Colonic mucosa (tissue), 4 donors: ENCODE data around the gene KPNA6. TPM values are rescaled to one million over a fixed set of nuclear protein-coding genes. Genes with fewer than 3 reads are reported as not detected.

Experiments used
- DNase-seq: peaks from one replicate; pipeline ENCODE4 v3.0.0-alpha.2; 2020
- H3K27ac ChIP-seq: fragments of 200-600 bp; one replicate; pipeline ENCODE4 v1.8.0; 2021
- H3K27me3 ChIP-seq: fragments of 200-600 bp; one replicate; pipeline ENCODE4 v1.8.0; 2021
- H3K36me3 ChIP-seq: fragments of 200-600 bp; one replicate; pipeline ENCODE4 v1.8.0; 2021
- H3K4me1 ChIP-seq: fragments of 200-600 bp; one replicate; pipeline ENCODE4 v1.8.0; 2021; ENCODE audit warnings: mild to moderate bottlenecking
- H3K4me3 ChIP-seq: fragments of 200-600 bp; one replicate; pipeline ENCODE4 v1.8.0; 2021
- H3K9ac ChIP-seq, 2 donors: one replicate each; pipeline ENCODE4 v1.7.0; 2013; ENCODE audit warnings: control low read depth in 2 of 2, low read depth in 2 of 2, low read length in 2 of 2
- H3K9me3 ChIP-seq: fragments of 200-600 bp; one replicate; pipeline ENCODE4 v1.8.0; 2021
- CTCF ChIP-seq: fragments of 200-600 bp; IDR thresholded peaks from one replicate; pipeline ENCODE4 v1.8.0; 2022; ENCODE audit warnings: antibody characterized with exemption, mild to moderate bottlenecking
- intact Hi-C: fragments of 100-400 bp; cut with DNase I; formaldehyde crosslinking; loops from one replicate; pipeline ENCODE4 v1.14.1; 2022
- total RNA-seq, 2 donors: library from RNA; stranded (reverse); fragmentation: NEBNext Ultra II Directional in 1 of 2; extraction: Animal tissue kit (Norgen Biotek cat#: 25700) in 1 of 2; gene quantifications; one replicate each; pipeline ENCODE4 v1.2.1, GENCODE V29; 2021
- donor health status: healthy.
- donor health status: DM: no; HTN: no; CAD: no.
- donor health status: DM: no; HTN: no; CAD: no.

KPNA6 gene
- total RNA-seq, 2 donors from 2014 or later: 56.7 to 66.9 TPM

GRCh38 chr1:32187850-32188249 lies 80.0 kb downstream of the KPNA6 start:
- Histone ChIP-seq H3K4me3 (no peak overlapping the region), H3K9ac (no peak overlapping the region), H3K4me1 (no peaks in the 10 kb centered on the region), H3K27ac (no peak overlapping the region), H3K9me3 (no peaks in the 10 kb centered on the region), H3K27me3 (no peaks in the 10 kb centered on the region), H3K36me3 (peaks cover 63% of the 10 kb centered on the region)
- no peak for TF ChIP-seq CTCF
- no peak for DNase-seq
- intact Hi-C loops: no loop called here

- DNase-seq: no peak
- H3K27ac ChIP-seq: no peak overlapping the region
- no peaks in the 10 kb centered on the region for H3K4me1 ChIP-seq
- H3K9me3 ChIP-seq: no peaks in the 10 kb centered on the region
- no peak overlapping the region for H3K9ac ChIP-seq
- H3K4me3 ChIP-seq: no peak overlapping the region
- intact Hi-C loops: no loop called here
- H3K36me3 ChIP-seq: peaks cover 76% of the 10 kb centered on the region
- H3K27me3 ChIP-seq: no peaks in the 10 kb centered on the region
- TF ChIP-seq CTCF: no peak
Observed at GRCh38 chr1:32192220-32192948, 84.5 kb downstream of the KPNA6 start.

GRCh38 chr1:32194984-32195383 lies 87.1 kb downstream of the KPNA6 start:
- H3K36me3 ChIP-seq: peaks cover 54% of the 10 kb centered on the region

GRCh38 chr1:32195531-32195930 lies 87.7 kb downstream of the KPNA6 start:
- H3K36me3 ChIP-seq: peaks cover 48% of the 10 kb centered on the region
- no peaks in the 10 kb centered on the region for H3K9me3 ChIP-seq
- H3K9ac ChIP-seq: no peak overlapping the region
- DNase-seq: no peak
- H3K4me1 ChIP-seq: no peaks in the 10 kb centered on the region
- H3K27ac ChIP-seq: no peak overlapping the region
- TF ChIP-seq CTCF: no peak
- no peaks in the 10 kb centered on the region for H3K27me3 ChIP-seq
- intact Hi-C loops: no loop called here
- no peak overlapping the region for H3K4me3 ChIP-seq

More at GRCh38 chr1:32194984-32195383, 87.1 kb downstream of the KPNA6 start:
- no peak for DNase-seq
- H3K9me3 ChIP-seq: no peaks in the 10 kb centered on the region
- no peak overlapping the region for H3K4me3 ChIP-seq
- H3K27ac ChIP-seq: no peak overlapping the region
- no peaks in the 10 kb centered on the region for H3K4me1 ChIP-seq
- TF ChIP-seq CTCF: no peak
- intact Hi-C loops: no loop called here
- no peak overlapping the region for H3K9ac ChIP-seq
- no peaks in the 10 kb centered on the region for H3K27me3 ChIP-seq

- DNase-seq: no peak
- H3K36me3 ChIP-seq: peaks cover 43% of the 10 kb centered on the region
- TF ChIP-seq CTCF: no peak
- intact Hi-C loops: no loop called here
- no peak overlapping the region for H3K27ac ChIP-seq
- H3K27me3 ChIP-seq: no peaks in the 10 kb centered on the region
- peaks cover under 1% of the 10 kb centered on the region for H3K4me1 ChIP-seq
- H3K4me3 ChIP-seq: no peak overlapping the region
- H3K9me3 ChIP-seq: no peaks in the 10 kb centered on the region
- H3K9ac ChIP-seq: no peak overlapping the region
Observed at GRCh38 chr1:32195972-32196823, 88.3 kb downstream of the KPNA6 start.
